Memory B cell (primary cell): ENCODE measurements around the gene CCNA2.
A peak's percentile ranks its signal among the peaks of the same experiment; 100 is the strongest.

Source experiments
- ATAC-seq: fragments of 150-1000 bp; cut with Tn5 transposase; 2 replicates; pipeline ENCODE4 v1.10.0; 2021; ENCODE audit warnings: low read depth, mild to moderate bottlenecking, moderate library complexity
- DNase-seq, 2 donors: peaks; one replicate each; pipeline ENCODE4 v3.0.0; 2022; ENCODE audit warnings: low spot score in 2 of 2
- H3K27ac Mint-ChIP-seq: one replicate; pipeline ENCODE4 v1.8.0; 2022; ENCODE audit warnings: mild to moderate bottlenecking, moderate library complexity, mixed read lengths
- H3K27me3 Mint-ChIP-seq: one replicate; pipeline ENCODE4 v1.8.0; 2022; ENCODE audit warnings: mixed read lengths
- H3K36me3 Mint-ChIP-seq: one replicate; pipeline ENCODE4 v1.8.0; 2022; ENCODE audit warnings: mild to moderate bottlenecking, mixed read lengths
- H3K4me1 Mint-ChIP-seq: one replicate; pipeline ENCODE4 v1.8.0; 2022; ENCODE audit warnings: mixed read lengths
- H3K4me3 Mint-ChIP-seq: one replicate; pipeline ENCODE4 v1.8.0; 2022; ENCODE audit warnings: mild to moderate bottlenecking, moderate library complexity, mixed read lengths
- H3K9me3 Mint-ChIP-seq: one replicate; pipeline ENCODE4 v1.8.0; 2022; ENCODE audit warnings: mixed read lengths

CCNA2 gene

DNA sequence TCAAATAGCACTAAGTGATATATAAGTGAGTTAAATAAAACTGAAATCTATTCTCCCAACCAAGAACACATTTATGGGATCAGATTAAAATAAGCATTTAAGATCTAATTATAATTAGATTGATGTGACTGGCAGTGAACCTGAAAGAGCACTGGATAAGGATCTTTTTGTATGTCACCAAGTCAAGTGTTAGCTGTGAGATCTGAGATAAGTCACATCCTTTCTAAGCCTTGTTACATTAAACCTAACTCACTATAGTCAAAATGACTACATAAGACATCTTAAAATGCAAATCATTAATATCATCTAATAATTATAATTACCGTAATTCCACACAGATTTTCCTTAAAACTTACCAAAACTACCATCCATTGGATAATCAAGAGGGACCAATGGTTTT lies 1.6 kb downstream of the CCNA2 start:
- Mint-ChIP-seq H3K9me3 (no peaks in the 10 kb centered on the region), H3K4me1 (peaks cover 9% of the 10 kb centered on the region), H3K27me3 (no peaks in the 10 kb centered on the region), H3K36me3 (peaks cover 3% of the 10 kb centered on the region), H3K27ac (no peak overlapping the region), H3K4me3 (no peak overlapping the region)
- DNase-seq (no peak), ATAC-seq (no peak)

DNA sequence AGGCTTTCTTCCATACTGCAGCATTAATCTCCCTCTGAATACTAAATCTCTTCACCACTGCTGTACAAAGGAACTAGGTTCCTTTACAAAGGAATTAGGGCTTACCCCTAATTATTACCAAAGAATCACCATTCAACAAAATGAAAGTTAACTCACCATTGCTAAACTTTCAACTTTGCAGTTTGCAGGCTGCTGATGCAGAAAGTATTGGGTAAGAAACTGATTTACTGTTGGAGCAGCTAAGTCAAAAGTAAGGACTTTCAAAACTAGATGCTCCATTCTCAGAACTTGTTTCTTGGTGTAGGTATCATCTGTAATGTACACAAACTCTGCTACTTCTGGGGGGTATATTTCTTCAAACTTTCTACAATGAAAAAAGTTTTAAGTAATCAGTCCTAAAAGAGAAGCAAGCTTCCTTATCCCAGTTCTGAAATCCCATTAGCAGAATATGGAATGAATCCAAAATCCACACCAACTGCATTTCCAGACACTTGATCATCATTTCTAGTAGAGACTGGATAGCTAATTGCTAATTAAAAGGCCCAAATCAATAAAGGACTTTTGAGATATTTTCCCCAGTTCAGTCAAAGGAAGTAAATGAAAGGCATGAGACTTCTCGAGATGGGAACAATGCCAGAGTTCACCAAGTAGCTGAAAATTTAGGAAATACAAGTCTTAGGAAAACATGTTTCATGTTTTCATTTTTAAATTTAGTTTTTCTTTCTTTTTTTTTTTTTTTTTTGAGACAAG lies 4.3 kb downstream of the CCNA2 start:
- Mint-ChIP-seq H3K27me3 (no peaks in the 10 kb centered on the region), H3K36me3 (peaks cover 3% of the 10 kb centered on the region), H3K4me1 (peaks cover 9% of the 10 kb centered on the region), H3K27ac (no peak overlapping the region), H3K9me3 (no peaks in the 10 kb centered on the region), H3K4me3 (no peak overlapping the region)
- no peak for DNase-seq
- ATAC-seq = no peak

DNA sequence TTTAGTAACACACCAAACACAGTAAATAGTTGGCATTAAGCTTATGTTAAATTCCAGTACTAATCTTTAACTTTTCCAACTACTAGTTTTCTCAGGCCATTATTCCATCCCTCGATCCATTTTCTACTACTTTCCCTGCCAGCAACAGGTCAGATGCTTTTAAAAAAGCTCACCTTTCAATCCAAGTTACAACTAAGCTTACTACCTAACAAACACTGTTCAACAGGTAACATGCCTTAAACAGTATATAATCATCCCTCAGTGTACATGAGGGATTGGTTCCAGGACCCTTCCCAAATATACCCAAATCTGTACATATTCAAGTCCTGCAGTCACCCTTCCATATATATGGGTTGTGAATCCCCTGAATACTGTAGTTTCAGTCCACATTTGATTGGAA lies 5.5 kb downstream of the CCNA2 start:
- no peak for ATAC-seq
- Mint-ChIP-seq H3K9me3 (no peaks in the 10 kb centered on the region), H3K4me3 (no peak overlapping the region)

DNA sequence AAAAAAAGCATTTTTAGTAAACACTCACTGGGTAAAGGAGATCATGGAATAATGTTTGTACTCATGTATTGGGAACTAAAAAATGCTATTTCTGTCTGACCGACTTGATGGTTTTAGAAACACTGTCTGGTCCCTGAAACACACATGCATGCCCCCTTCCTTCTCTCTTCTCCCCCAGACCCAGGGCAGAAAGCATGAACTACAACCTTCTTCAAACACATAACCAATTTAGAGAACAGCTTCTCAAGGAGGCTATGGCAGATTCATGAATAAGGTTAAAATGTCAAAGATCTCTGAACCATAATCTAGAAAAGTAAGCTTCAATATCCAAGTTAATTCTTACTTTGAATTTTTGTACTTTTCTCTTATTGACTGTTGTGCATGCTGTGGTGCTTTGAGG lies 6.0 kb downstream of the CCNA2 start:
- Mint-ChIP-seq H3K4me1 (peaks cover 1% of the 10 kb centered on the region), H3K4me3 (no peak overlapping the region), H3K9me3 (no peaks in the 10 kb centered on the region), H3K36me3 (peaks cover 11% of the 10 kb centered on the region), H3K27ac (peak overlapping the region; percentile 45), H3K27me3 (no peaks in the 10 kb centered on the region)
- ATAC-seq (no peak), DNase-seq (no peak)

More for the DNA sequence above, 5.5 kb downstream of the CCNA2 start:
- H3K4me1 Mint-ChIP-seq = peaks cover 7% of the 10 kb centered on the region
- H3K36me3 Mint-ChIP-seq = peaks cover 8% of the 10 kb centered on the region
- H3K27ac Mint-ChIP-seq = peak overlapping the region; percentile 29
- DNase-seq = no peak
- H3K27me3 Mint-ChIP-seq = no peaks in the 10 kb centered on the region

DNA sequence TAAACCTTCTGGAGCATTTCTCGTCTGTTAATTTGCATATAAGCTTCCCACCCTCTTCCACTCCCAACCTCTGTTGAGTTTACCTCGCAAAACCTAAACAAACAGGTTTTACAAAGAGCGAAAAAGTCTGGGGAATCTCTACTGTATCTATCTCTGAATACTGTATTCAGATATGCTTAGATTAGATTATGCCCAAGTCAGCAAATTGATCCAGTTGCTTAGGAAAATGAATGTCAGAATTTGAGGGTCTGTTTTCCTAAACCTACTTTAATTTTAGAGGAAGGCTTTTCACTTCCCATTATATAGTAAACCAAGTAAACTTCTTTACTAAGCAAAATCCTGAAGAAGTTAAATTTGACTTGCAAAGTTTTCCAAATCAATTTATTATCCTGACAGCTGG lies 6.7 kb downstream of the CCNA2 start:
- Mint-ChIP-seq H3K27ac (no peak overlapping the region), H3K4me3 (no peak overlapping the region), H3K9me3 (no peaks in the 10 kb centered on the region), H3K36me3 (peaks cover 11% of the 10 kb centered on the region), H3K27me3 (no peaks in the 10 kb centered on the region), H3K4me1 (no peaks in the 10 kb centered on the region)
- ATAC-seq (no peak), DNase-seq (no peak)

DNA sequence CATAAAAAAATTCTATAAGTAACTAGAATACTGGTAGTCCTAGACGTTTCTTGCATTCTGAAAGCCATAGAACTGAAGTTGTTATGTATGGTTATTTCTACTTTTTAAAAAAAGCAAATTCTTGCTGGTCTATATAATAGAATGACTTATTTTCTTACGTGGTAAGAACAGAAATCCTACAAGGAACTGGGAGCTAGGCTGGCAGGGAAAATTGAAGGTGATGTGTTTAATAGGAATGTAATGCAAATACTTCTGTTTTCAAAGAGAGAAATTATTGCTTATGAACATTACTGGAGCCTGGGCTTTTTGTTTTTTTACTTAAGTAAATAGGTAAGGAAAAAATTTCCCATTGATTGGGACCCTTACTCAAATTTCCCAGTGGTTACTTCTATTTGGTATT lies 8.9 kb downstream of the CCNA2 start:
- ATAC-seq (no peak), DNase-seq (no peak)
- H3K4me3 Mint-ChIP-seq = no peak overlapping the region
- H3K9me3 Mint-ChIP-seq = no peaks in the 10 kb centered on the region
- H3K4me1 Mint-ChIP-seq = no peaks in the 10 kb centered on the region
- no peaks in the 10 kb centered on the region for H3K27me3 Mint-ChIP-seq
- H3K36me3 Mint-ChIP-seq = peaks cover 15% of the 10 kb centered on the region
- no peak overlapping the region for H3K27ac Mint-ChIP-seq

DNA sequence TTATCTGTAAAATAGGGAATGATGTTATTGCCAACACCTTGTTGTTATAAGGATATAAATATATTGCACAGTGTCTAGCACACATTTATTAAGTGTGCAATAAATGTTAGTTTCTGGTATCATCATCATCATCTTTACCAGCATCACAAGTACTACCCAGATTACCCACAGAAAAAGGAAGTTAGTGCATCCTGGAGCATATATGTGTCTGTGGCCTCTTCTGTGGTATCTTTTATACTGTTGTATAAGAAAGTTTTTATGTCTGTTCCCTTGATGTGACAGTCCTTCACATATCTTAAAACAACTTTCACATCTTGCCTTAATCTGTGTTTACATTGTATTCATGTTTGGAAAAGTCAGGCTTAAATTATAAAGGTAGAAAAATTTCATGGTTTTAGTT lies 12.6 kb downstream of the CCNA2 start:
- Mint-ChIP-seq H3K36me3 (peaks cover 15% of the 10 kb centered on the region), H3K9me3 (no peaks in the 10 kb centered on the region), H3K27me3 (no peaks in the 10 kb centered on the region), H3K4me1 (no peaks in the 10 kb centered on the region), H3K27ac (no peak overlapping the region), H3K4me3 (no peak overlapping the region)
- ATAC-seq = no peak
- no peak for DNase-seq

DNA sequence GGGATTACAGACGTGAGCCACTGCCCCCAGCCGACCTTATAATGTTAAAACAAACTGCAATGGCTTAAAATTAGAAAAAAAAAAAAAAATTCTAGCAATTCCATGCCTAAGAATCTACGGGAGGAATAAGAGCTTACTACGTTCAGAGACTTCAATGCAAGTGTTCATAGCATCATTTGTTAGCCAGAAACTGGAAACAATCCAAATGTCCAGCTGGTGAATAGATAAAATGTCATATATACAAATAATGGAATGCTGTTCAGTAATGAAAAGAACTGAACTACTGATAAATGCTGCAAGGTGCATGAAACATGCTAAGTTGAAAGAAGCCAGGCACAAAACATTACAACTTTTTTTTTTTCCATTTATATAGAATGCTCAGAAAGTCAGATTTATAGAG lies 17.3 kb downstream of the CCNA2 start:
- Mint-ChIP-seq H3K36me3 (peaks cover 13% of the 10 kb centered on the region), H3K27ac (no peak overlapping the region), H3K27me3 (no peaks in the 10 kb centered on the region), H3K4me3 (no peak overlapping the region), H3K4me1 (peaks cover 9% of the 10 kb centered on the region), H3K9me3 (no peaks in the 10 kb centered on the region)
- ATAC-seq (no peak), DNase-seq (no peak)

DNA sequence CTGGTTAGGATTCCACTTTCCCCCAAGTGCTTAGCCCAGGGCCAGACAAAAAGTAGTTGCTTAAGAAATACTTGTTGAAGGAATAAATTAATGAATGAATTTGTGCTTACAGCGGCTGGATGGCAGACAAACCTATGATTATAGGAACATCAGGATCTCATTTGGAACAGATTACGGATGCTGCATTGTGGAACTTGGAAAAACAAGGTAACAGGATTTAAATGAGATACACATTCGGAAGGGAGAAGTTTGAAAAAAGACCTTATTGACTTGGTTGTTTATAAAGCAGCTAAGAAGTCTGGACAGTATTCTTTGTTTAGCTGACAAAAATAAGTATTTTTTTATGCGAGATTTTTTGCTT lies 22.0 kb downstream of the CCNA2 start:
- peaks cover 8% of the 10 kb centered on the region for H3K36me3 Mint-ChIP-seq
- peak overlapping the region; percentile 93 for H3K4me3 Mint-ChIP-seq
- no peak for ATAC-seq
- H3K4me1 Mint-ChIP-seq = peaks cover 20% of the 10 kb centered on the region
- no peak for DNase-seq
- no peaks in the 10 kb centered on the region for H3K27me3 Mint-ChIP-seq
- H3K27ac Mint-ChIP-seq = peak overlapping the region; percentile 98
- H3K9me3 Mint-ChIP-seq = no peaks in the 10 kb centered on the region

DNA sequence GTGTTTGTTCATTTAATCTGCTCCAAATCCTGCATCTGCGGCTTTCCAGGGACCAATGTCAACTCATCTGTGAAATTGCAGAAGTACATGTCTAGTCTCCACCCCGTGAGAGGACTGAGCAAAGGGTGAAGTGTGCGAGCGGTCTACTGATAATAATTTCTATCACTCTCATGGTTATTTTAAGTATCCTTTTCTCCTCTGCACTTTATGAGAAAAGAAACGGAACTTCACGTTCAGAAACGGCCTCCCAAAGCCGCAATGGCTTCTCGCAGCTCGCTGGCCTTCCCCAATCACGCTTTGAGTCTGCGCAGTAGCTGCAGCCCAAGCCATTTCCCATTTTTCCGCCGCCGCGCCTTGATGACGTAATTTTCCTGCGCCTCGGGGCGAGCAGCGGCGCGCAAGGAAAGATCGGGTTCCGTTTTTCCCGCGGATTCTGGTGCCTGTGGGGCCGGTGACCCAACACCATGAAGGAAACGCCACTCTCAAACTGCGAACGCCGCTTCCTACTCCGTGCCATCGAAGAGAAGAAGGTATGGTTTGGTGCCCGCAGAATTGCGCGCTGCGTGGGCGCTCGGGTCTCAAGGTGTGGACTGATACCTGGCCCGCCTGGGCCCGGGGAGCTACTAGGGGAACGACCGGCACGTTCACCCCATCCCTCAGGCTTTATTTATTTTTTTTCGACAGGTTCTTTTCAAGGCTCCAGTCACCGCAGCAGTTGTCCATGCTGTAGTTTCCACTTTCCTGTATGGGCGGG lies 22.5 kb downstream of the CCNA2 start, which contains the start of gene EXOSC9:
Gene EXOSC9 (plus strand): TSS at position 363 of the 754 bp plus-strand sequence. CDS start 102 bp downstream, at position 465.
- Mint-ChIP-seq H3K27me3 (no peaks in the 10 kb centered on the region), H3K4me3 (peak within 1 kb of the TSS; percentile 93), H3K36me3 (peaks cover 8% of the 10 kb centered on the region), H3K4me1 (peaks cover 20% of the 10 kb centered on the region), H3K9me3 (no peaks in the 10 kb centered on the region), H3K27ac (peak within 1 kb of the TSS; percentile 98)
- ATAC-seq = peak; percentile 77
- DNase-seq = peak; percentile 96 to 99

DNA sequence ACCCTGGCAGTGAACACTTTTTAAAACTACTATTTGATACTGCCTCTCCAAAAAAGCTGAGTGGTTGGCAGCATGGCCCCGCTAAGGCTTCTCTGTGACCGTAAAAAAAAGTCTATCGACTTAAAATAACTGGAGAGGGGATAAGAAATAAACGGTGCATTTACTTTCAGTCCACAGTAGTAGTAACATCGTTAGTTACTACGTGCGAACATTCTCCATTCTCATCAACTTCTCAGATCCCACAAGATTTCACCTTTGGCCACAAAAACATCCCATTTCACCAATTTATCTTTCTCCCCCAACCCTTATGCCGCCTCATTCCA lies 23.1 kb downstream of the CCNA2 start:
- ATAC-seq = peak; percentile 36
- H3K4me3 Mint-ChIP-seq = peak overlapping the region; percentile 93
- H3K4me1 Mint-ChIP-seq = peaks cover 22% of the 10 kb centered on the region
- H3K27me3 Mint-ChIP-seq = no peaks in the 10 kb centered on the region
- H3K9me3 Mint-ChIP-seq = no peaks in the 10 kb centered on the region
- peaks cover 8% of the 10 kb centered on the region for H3K36me3 Mint-ChIP-seq
- H3K27ac Mint-ChIP-seq = peak overlapping the region; percentile 98
- no peak for DNase-seq

DNA sequence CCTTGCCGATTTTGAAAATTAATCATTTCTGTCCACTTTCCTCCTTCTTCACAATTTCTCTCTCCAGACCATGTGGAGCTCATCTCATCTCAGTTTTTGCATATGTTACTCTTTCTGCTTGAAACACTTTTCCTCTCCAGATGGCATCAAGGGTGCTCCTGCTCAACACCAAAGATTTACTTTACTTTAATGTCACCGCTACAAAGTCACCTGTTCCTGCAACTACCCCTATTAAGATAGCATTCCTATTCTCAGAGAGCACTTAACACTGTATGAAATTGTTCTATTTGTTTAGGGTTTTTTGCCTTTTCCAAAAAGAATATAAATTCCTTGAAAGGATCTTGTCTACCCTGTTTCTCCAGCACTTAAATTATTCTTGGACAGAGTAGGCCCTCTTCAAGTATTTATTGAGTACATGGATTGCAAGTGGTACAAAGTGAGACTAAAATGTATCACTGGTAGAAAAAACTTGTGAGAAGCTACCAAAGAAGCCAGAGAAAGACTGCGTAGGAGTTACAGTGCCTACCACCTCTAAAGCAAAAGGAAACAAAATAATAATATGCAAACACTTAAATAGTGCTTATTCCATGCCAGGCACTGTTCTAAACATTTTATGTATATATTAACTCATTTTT lies 23.7 kb downstream of the CCNA2 start:
- Mint-ChIP-seq H3K36me3 (peaks cover 4% of the 10 kb centered on the region), H3K4me3 (no peak overlapping the region), H3K9me3 (no peaks in the 10 kb centered on the region), H3K27me3 (no peaks in the 10 kb centered on the region), H3K4me1 (peaks cover 25% of the 10 kb centered on the region), H3K27ac (peak overlapping the region; percentile 98)
- ATAC-seq (no peak), DNase-seq (no peak)

DNA sequence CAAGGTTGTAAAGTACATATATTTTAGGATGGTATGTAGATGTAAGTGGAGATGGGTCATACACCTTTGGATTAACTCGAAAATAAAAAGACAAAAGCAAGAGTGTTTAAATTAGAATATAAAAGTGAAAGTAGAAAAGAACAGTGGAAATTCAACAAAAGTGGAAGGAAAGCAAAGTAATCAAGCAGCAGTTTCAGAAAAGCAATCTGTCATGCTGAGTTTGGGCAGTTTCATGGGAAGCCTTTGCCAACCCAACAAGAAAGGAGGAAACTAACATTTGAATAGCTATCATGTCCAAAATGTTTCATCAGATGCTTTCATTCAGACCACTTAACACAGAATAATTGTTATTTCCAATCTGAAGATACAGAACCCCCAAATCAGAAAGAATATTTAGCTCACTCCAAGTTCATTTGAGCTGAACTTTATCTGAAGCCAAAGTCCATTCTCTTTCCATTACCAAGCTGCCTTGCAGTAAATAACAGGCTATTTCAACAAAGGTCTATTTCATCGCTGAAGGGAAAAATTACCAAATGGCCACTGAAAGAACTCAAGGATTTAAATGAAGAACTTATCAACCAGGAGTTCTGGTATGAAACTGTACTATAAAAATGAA lies 24.4 kb downstream of the CCNA2 start:
- DNase-seq = no peak
- no peak overlapping the region for H3K4me3 Mint-ChIP-seq
- H3K27me3 Mint-ChIP-seq = peaks cover 1% of the 10 kb centered on the region
- no peaks in the 10 kb centered on the region for H3K9me3 Mint-ChIP-seq
- peak overlapping the region; percentile 28 for H3K27ac Mint-ChIP-seq
- peaks cover 25% of the 10 kb centered on the region for H3K4me1 Mint-ChIP-seq
- H3K36me3 Mint-ChIP-seq = no peaks in the 10 kb centered on the region
- no peak for ATAC-seq

DNA sequence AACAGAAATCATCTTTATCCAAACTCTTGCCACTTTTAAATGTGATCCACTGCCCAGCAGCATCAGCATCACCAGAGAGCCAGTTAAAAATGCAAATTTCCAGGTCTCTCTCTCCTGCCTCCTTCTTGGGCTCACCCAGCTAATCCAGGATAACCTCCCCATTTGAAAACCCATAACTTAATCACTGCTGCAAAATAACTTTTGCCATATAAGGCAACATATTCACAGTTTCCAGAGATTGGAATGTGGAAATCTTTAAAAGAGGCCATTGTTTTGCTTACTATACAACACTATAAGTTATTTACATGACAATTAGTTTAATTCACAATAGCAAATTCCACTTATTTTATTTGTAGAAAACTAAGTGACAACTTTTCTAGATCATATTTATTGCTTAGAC lies 27.4 kb downstream of the CCNA2 start:
- peaks cover 15% of the 10 kb centered on the region for H3K4me1 Mint-ChIP-seq
- ATAC-seq (no peak), DNase-seq (no peak)
- peaks cover 1% of the 10 kb centered on the region for H3K27me3 Mint-ChIP-seq
- no peak overlapping the region for H3K4me3 Mint-ChIP-seq
- H3K9me3 Mint-ChIP-seq = no peaks in the 10 kb centered on the region
- H3K27ac Mint-ChIP-seq = no peak overlapping the region
- no peaks in the 10 kb centered on the region for H3K36me3 Mint-ChIP-seq
